ENCODE measurements around the gene SDHD. TPM values are rescaled to one million over a fixed set of nuclear protein-coding genes. Genes with fewer than 3 reads are reported as not detected.
A peak's percentile ranks its signal among the peaks of the same experiment; 100 is the strongest.
"Not testable (repeated sequence)": the region's sequence is repeated elsewhere in the genome, so short reads cannot be mapped to it uniquely, and the experiment has no call there.

SDHD gene
- total RNA-seq, 1 donor from 2014 or later, result 47.3 TPM

GRCh38 chr11:112073941-112074811 lies 12.5 kb upstream of the SDHD start, which contains the start of the genes NKAPD1 and PIH1D2:
Gene NKAPD1, plus strand, starts transcription at chr11:112074299. Its CDS starts 1,276 bp downstream, at chr11:112075575.
Gene PIH1D2, minus strand, starts transcription at chr11:112074017. Its CDS starts 843 bp downstream, at chr11:112073174.
- peak; percentile 40 to 76 for DNase-seq (ENCODE audit: low spot score in 2 of 2, unreplicated experiment in 2 of 2)

GRCh38 chr11:112082729-112083128 lies 3.9 kb upstream of the SDHD start:
- Mint-ChIP-seq H3K4me1 (peaks cover 26% of the 10 kb centered on the region), H3K27ac (no peak overlapping the region), H3K36me3 (peaks cover 36% of the 10 kb centered on the region), H3K9me3 (no peaks in the 10 kb centered on the region), H3K4me3 (no peak overlapping the region), H3K27me3 (ENCODE audit: low read depth) (no peaks in the 10 kb centered on the region)
- TF ChIP-seq, protein P1, sequence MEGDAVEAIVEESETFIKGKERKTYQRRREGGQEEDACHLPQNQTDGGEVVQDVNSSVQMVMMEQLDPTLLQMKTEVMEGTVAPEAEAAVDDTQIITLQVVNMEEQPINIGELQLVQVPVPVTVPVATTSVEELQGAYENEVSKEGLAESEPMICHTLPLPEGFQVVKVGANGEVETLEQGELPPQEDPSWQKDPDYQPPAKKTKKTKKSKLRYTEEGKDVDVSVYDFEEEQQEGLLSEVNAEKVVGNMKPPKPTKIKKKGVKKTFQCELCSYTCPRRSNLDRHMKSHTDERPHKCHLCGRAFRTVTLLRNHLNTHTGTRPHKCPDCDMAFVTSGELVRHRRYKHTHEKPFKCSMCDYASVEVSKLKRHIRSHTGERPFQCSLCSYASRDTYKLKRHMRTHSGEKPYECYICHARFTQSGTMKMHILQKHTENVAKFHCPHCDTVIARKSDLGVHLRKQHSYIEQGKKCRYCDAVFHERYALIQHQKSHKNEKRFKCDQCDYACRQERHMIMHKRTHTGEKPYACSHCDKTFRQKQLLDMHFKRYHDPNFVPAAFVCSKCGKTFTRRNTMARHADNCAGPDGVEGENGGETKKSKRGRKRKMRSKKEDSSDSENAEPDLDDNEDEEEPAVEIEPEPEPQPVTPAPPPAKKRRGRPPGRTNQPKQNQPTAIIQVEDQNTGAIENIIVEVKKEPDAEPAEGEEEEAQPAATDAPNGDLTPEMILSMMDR (IDR thresholded peaks at IDR 0.05; ENCODE audit: unreplicated experiment), result no peak
- no peak for DNase-seq (ENCODE audit: low spot score in 2 of 2, unreplicated experiment in 2 of 2)

More at GRCh38 chr11:112073941-112074811, 12.5 kb upstream of the SDHD start, which contains the start of the genes NKAPD1 and PIH1D2:
- TF ChIP-seq, protein P1 (IDR thresholded peaks at IDR 0.05; ENCODE audit: unreplicated experiment), result no peak
- Mint-ChIP-seq H3K27me3 (ENCODE audit: low read depth) (no peaks in the 10 kb centered on the region), H3K9me3 (no peaks in the 10 kb centered on the region), H3K27ac (peak within 1 kb of the TSS; percentile 98), H3K4me3 (peak within 1 kb of the TSS; percentile 98), H3K4me1 (peaks cover 19% of the 10 kb centered on the region), H3K36me3 (peaks cover 14% of the 10 kb centered on the region)

DNA sequence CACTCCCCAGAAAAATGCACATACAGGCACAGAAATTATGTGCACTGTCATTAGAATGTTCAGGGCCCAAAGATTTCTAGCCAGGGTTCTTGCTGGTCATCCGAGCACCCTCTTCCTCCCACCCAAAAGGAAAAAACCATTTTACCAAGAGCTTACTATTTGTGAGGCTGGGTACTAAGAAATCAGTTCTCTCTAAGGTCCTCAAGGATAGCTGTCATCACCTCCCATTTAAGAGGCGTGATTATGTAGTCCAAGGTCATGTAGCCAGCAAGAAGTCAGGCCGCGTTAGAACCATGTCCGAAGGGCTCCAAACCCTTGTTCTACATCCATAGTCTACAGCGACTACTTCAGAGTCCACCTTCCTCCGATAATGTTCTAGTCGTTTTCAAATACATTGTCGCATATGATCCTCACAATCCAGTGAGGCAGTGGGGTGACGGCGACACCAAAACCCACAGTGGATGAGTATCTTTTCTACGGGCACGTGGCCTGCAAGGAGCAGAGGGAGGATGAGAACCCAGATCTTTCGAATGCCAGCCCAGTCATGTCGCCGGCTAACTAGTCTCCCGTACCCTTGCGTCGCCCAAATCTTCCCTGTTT lies 751 bp upstream of the SDHD start:
- no peak for DNase-seq (ENCODE audit: low spot score in 2 of 2, unreplicated experiment in 2 of 2)
- no peaks in the 10 kb centered on the region for H3K9me3 Mint-ChIP-seq
- H3K4me3 Mint-ChIP-seq, result peak overlapping the region; percentile 100
- H3K36me3 Mint-ChIP-seq, result peaks cover 36% of the 10 kb centered on the region
- peak overlapping the region; percentile 97 for H3K27ac Mint-ChIP-seq
- H3K27me3 Mint-ChIP-seq (ENCODE audit: low read depth), result no peaks in the 10 kb centered on the region
- H3K4me1 Mint-ChIP-seq, result peaks cover 42% of the 10 kb centered on the region
- TF ChIP-seq, protein P1 (IDR thresholded peaks at IDR 0.05; ENCODE audit: unreplicated experiment), result no peak

DNA sequence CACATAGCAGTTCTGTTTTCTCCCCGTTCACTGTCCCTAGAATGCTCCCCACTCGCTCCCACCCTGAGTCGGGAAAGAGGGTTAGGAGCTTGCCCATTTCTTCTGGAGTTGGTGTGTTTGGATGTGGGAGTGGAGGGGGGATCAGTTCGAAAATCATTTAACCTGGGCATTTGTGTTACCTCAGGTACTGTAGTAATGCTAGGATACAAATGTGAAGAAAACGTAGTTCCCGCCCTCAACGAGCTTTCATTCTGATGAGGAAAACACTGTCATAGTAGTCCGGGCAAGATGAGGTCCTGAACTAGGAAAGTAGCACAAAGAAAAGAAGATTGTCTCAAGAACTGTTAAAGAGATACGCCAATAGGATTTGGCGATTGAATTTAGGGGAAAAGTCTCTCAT lies 539 bp downstream of the SDHD start:
- Mint-ChIP-seq H3K4me1 (peaks cover 42% of the 10 kb centered on the region), H3K36me3 (peaks cover 44% of the 10 kb centered on the region), H3K27me3 (ENCODE audit: low read depth) (no peaks in the 10 kb centered on the region), H3K9me3 (no peaks in the 10 kb centered on the region), H3K27ac (peak overlapping the region; percentile 97), H3K4me3 (peak overlapping the region; percentile 100)
- no peak for DNase-seq (ENCODE audit: low spot score in 2 of 2, unreplicated experiment in 2 of 2)
- TF ChIP-seq, protein P1 (IDR thresholded peaks at IDR 0.05; ENCODE audit: unreplicated experiment), result no peak

DNA sequence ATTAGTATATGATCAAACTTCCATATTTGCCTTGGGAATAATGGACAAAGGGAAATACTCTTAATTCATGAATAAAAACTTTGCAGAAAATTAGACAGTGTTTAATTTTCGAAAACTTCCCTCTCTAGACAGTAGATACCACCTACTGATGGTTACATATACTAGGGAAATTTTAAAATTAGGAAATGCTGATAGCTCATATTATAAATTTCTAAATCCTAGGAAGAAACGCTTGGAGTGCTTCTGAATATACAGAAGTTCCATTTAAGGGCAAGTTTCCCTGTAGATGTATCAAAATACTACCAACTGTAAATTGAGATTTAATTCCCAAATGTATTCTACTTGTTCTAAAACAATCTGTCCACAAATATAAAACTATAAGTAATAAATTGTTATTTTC lies 8.6 kb downstream of the SDHD start:
- H3K4me3 Mint-ChIP-seq; H3K9me3 Mint-ChIP-seq; DNase-seq (ENCODE audit: low spot score in 2 of 2, unreplicated experiment in 2 of 2); H3K27ac Mint-ChIP-seq; H3K27me3 Mint-ChIP-seq (ENCODE audit: low read depth); H3K4me1 Mint-ChIP-seq: not testable (repeated sequence)
- peaks cover 36% of the 10 kb centered on the region for H3K36me3 Mint-ChIP-seq

DNA sequence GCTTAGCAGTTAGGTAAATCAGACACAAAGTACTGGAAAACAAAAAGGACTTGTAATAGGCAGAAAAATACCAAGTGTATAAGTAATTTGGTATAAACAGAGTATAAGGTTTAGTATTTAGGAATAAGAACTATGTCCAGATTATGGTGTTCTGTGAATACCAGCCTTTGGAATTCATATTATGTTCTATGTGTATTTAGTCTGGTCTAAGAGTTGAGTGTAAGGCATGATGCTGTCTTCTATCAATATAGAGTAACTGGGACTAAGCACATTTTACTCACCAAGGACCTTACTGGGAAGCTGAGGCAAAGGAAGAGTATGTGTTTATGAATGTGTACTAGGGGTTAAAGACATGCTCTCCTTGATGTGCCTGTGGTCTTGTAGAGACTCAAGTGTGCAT lies 9.5 kb downstream of the SDHD start:
- no peaks in the 10 kb centered on the region for H3K9me3 Mint-ChIP-seq
- H3K27me3 Mint-ChIP-seq (ENCODE audit: low read depth), result no peaks in the 10 kb centered on the region
- DNase-seq (ENCODE audit: low spot score in 2 of 2, unreplicated experiment in 2 of 2), result no peak
- H3K4me3 Mint-ChIP-seq, result no peak overlapping the region
- TF ChIP-seq, protein P1 (IDR thresholded peaks at IDR 0.05; ENCODE audit: unreplicated experiment), result no peak
- peaks cover 32% of the 10 kb centered on the region for H3K36me3 Mint-ChIP-seq
- no peak overlapping the region for H3K27ac Mint-ChIP-seq
- no peaks in the 10 kb centered on the region for H3K4me1 Mint-ChIP-seq

All from mesothelial cell of epicardium (in vitro differentiated cells).